C1 segment of cervical spinal cord (tissue), 14 donors: ENCODE results near the gene CC2D2A.
"Not testable (repeated sequence)": the region's sequence is repeated elsewhere in the genome, so short reads cannot be mapped to it uniquely, and the experiment has no call there.

Experiments
- DNase-seq, 14 donors: peaks; one replicate each; lab custom pipeline; 2025; lab: John Stamatoyannopoulos, UW

CC2D2A gene

GRCh38 chr4:15557786-15558550, 88.3 kb downstream of the CC2D2A start:
- DNase-seq, result no peak

DNA sequence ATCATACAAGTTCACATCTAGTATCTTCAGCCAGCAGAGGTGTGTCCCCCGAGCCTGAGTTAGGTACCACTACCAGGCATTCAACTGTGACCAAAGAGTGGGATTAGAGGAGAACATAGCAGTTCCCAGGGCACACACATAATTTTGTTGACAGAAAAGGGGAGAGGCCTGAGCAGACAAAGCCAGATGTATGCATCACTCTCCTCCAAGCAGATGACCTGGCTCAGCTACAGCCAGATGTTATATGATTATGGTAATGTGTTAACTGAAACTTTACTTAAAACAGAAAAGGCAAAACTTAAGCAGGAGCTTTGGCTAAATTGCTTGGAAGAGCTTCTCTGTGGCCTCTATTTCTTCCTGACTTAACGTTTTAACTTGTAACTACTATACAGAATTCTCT, 88.9 kb downstream of the CC2D2A start:
- no peak for DNase-seq

- DNase-seq, result peak in 7 of 14 donors; percentile 2 to 32 (median 13)
These were observed 92.4 kb downstream of the CC2D2A start for GRCh38 chr4:15562114-15562513.

DNA sequence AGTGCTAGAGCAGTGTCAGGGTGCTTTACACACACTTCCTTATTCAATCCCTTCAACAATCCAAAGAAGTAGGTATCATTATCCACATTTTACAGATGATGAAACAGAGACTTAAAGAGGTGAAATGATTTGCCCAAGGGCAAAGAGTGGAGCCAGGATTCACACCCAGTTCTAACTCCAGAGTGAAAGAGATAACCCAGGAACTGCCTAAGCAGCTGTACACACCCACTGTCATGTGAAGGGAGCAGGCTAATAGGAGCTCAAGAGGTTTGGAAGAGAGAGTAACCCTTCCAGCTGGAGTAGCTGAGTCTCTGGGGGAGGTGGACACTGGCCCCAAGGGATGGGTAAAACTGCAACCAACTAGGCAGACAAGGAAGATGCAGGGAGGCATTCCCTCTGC, 92.9 kb downstream of the CC2D2A start:
- no peak for DNase-seq

DNA sequence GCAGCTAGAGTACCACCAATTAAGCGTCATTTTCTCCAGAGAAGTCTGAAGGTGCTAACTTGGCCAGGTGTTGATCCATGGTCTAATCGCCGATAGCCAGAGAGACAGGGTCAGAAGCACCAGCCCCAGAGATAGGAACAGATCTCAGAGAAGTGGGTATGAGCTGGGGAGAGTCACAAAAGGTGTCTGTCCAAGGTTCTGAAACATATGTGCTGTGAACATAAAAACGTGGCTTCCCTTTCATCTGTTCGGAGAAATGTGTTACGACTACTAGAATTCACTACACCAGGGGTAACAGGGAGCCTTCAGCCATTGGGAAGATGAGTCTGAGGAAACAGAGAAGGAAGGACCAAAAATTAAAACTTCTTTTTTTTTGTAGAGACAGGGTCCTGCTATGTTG, 94.2 kb downstream of the CC2D2A start:
- DNase-seq, result no peak

GRCh38 chr4:15568821-15569220, 99.1 kb downstream of the CC2D2A start:
- DNase-seq, result no peak

DNA sequence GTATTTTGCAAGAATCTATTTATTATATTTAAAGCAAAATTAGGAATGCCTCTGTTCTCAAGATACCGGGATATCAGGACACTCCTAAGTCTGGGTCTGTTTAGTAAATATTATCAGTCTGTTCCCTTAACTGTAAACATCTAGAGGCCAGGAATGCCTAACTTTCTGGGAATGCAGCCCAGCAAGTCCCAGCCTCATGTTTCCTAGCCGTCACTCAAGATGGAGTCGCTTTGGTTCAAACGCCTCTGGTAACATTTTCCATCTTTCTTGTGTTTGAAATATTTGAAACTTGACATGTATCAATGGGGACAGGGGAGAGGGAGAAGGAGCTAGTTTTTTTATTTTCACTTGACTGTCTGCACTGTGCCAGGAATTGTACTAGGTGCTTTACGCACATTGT, 100.1 kb downstream of the CC2D2A start:
- no peak for DNase-seq

- DNase-seq, result no peak
These were observed 106.3 kb downstream of the CC2D2A start for GRCh38 chr4:15575966-15576365.

DNA sequence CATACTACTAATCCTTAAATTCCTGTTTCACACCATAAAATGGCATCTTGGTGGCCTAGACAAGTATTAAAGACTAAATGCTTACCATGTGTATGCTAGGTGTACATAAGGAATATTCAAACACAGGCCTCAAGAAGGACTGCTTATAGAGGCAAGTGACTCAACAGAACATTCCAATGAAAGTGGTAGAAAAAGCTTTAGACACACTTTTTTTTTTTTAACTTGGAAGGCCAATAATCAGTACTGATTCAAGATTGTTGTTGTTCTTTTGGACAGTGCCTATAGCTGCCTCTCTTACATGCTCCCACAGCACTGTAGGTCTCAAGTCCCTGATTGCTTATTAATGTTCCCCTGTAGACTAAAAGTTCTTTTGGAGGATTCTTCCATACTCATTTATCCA, 107.8 kb downstream of the CC2D2A start:
- DNase-seq, result no peak

DNA sequence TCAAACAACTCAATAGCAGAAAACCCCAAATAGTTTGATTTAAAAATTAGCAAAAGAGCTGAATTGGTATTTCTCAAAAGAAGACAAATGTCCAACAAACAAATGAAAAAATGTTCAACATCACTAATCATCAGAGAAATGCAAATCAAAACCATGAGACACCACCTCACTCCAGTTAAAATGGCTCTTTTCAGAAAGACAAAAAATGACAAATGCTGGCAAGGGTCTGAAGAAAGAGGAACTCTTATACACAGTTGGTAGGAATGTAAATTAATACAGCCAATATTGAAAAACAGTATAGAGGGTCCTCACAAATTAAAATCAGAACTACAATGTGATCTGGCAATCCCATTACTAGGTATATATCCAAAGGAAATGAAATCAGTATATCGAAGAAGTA, 115.1 kb downstream of the CC2D2A start:
- no peak for DNase-seq

DNA sequence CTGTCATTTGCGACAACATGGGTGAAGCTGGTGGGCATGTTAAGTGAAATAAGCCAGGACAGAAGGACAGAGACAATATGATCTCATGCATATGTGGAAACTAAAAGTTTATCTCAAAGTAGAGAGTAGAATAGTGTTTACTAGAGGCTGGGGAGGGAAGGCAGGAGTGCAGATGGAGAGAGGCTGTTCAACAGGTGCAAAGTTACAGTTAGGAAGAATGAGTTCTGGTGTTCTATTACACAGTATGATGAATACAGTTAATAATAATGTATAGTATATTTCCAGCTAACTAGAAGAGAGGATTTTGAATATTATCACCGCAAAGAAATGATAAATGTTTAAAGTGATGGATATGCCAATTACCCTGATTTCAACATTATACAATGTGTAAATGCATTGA, 115.6 kb downstream of the CC2D2A start:
- DNase-seq, result no peak

DNA sequence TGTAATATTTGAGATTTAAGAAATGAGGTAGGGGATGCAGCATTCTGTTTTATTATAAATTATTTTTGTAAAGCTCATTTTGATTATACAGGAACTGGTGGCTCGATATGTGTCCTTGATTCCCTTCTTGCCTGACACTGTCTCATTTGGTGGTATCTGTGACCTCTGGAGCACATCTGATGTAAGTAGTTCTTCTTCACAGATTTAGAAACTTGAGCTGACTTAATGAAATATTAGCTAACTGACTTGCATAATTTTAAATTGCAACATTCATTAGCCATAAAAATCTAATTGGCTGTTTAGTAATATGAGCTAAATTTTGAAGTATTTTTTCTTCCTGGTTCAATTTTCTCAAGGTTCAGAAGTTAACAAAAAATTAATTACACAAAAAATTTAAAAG, 116.4 kb downstream of the CC2D2A start:
- DNase-seq, result no peak

DNA sequence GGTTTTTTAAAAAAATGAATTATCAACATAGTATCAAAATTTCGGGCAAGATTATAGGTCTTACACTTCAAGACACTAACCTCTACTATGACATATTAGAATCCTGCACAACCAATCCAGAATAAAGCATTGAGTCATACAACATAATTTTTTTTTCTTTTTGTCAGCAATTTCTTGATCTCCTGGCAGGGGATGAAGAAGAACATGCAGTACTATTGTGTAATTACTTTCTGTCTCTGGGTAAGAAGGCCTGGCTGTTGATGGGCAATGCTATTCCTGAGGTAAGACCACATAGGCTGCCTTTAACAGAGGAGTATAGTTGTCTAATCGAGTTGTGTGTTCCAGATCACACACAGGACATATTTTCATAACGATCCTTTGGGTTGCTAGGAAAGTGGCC, 118.0 kb downstream of the CC2D2A start:
- no peak for DNase-seq

GRCh38 chr4:15592799-15593198, 123.1 kb downstream of the CC2D2A start:
- no peak for DNase-seq

DNA sequence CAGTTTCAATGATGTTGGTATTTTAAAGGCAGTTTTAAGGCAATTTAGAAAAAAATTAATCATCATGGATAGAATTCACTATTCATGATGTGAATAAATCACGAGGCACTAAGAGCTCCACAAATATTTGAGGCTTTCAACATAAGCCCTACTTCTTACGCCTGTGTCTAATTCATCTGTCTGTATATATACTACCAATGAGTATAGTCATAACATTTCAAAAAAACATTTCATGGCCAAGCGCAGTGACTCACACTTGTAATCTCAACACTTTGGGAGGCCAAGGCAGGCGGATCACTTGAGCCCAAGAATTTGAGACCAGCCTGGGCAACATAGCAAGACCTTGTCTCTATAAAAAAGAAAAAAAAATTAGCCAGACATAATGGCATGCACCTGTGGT, 129.0 kb downstream of the CC2D2A start:
- DNase-seq, result no peak

- no peak for DNase-seq
These were observed 130.5 kb downstream of the CC2D2A start for GRCh38 chr4:15600176-15600575.

DNA sequence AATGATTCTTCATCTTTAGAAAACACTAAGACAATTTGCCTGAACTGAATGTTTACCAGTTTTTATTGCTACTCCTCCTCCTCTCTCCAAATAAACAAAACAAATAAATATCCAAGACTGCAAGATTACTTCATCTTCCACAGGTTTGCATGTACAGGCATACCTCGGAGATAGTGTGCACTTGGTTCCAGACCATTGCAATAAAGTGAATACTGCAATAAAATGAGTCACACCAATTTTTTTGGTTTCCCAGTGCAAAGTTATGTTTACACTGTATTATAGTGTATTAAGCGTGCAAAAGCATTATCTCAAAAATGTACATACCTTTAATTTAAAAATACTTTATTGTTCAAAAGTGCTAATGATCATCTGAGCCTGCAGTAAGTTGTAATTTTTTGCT, 132.2 kb downstream of the CC2D2A start:
- DNase-seq, result no peak

DNA sequence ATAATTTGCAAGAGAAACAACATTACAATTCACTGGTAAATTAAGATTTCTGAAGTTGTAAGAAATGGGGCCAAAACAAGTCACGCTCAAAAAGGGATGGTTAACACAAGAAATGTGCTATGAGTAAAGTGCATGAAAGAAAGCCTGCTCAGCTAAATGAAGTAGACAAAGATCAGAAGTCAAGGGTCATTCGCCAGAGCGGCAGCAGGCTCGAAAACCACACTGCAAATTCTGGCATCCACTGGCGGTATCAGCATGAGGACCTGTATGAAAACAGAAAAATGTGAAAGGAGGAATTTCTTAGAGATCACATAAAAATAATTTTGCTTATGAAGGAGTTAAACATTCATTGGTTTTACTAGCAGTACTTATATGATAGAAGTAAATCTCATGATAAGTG, 135.9 kb downstream of the CC2D2A start:
- no peak for DNase-seq

DNA sequence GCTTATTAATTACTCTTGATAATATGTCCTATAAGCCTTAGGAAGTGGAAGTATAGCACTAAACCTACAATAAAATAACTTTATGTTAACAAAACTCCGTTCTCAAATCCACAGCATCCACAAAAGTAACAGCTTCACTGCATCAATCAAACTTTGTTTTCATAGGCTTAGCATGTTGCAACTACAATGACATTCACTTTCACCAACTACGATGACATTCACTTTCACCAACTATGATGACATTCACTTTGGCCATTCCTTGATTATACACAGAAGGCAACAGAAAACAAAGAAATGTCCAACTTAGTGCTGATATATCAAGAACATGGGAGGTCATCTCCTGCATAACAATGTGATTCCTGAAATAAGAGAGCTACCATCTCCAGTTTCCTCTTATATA, 141.2 kb downstream of the CC2D2A start:
- no peak for DNase-seq

- no peak for DNase-seq
These were observed 142.5 kb downstream of the CC2D2A start for GRCh38 chr4:15612136-15612535.

DNA sequence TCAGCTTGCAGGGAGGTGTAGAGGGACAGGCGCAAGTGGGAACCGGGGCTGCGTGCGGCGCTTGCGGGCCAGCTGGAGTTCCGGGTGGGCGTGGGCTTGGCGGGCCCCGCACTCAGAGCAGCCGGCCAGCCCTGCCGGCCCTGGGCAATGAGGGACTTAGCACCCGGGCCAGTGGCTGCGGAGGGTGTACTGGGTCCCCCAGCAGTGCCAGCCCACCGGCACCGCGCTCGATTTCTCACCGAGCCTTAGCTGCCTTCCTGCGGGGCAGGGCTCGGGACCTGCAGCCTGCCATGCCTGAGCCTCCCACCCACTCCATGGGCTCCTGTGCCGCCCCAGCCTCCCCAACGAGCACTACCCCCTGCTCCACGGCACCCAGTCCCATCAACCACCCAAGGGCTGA, 145.2 kb downstream of the CC2D2A start:
- not testable (repeated sequence) for DNase-seq

- not testable (repeated sequence) for DNase-seq
These were observed 147.7 kb downstream of the CC2D2A start for GRCh38 chr4:15617407-15617806.

GRCh38 chr4:15636818-15637217, 167.1 kb downstream of the CC2D2A start:
- DNase-seq, result no peak

DNA sequence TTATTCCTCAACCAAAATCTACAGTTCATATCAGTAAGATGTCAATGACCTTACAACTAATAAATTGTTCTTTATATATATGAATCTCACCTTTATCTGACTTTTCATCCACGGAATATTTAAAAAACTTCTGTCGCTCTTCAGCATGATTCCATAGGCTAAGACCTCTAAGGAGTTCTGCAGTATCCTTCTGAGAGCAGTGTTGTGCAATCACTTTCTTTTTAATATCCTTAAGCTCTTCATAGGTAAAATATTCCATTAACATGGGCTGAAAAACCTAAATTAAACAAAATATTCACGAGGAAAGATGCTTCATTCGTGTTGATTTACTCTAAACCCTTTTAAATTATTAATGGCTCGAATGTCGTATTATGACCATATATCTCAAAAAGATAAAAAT, 168.7 kb downstream of the CC2D2A start:
- DNase-seq, result no peak
